Measurements from ENCODE around the gene BANF1. TPM values are rescaled to one million over a fixed set of nuclear protein-coding genes. Genes with fewer than 3 reads are reported as not detected.

The BANF1 gene
- polyA plus RNA-seq, 1 donor (not counting 4 experiments of a cell fraction or from before 2014, with no cell fraction given): 154 TPM

GRCh38 chr11:65997286-65997685 is 5.0 kb upstream of the BANF1 start:
- Histone ChIP-seq H3K27me3 (ENCODE audit: control insufficient read depth, extremely low read depth, insufficient read depth, low read length) (no peaks in the 10 kb centered on the region), H3K27ac (ENCODE audit: control insufficient read depth, insufficient read depth, low read length) (no peak overlapping the region), H3K9me3 (ENCODE audit: control insufficient read depth, low read depth, low read length) (no peaks in the 10 kb centered on the region), H3K4me2 (ENCODE audit: control insufficient read depth, extremely low read depth, insufficient read depth, low read depth, low read length) (no peak overlapping the region), H3K9me1 (ENCODE audit: control insufficient read depth, extremely low read depth, insufficient read depth, low read length) (peaks cover 2% of the 10 kb centered on the region), H3K9ac (ENCODE audit: control insufficient read depth, extremely low read depth, insufficient read depth, low read length) (no peak overlapping the region), H3K4me3 (ENCODE audit: control insufficient read depth in 2 of 3, extremely low read depth in 1 of 3, insufficient read depth in 2 of 3, low read depth in 1 of 3, low read length in 3 of 3) (no peak overlapping the region), H3K79me2 (ENCODE audit: control insufficient read depth, insufficient read depth, low read length) (peaks cover 31% of the 10 kb centered on the region), H3K36me3 (ENCODE audit: control insufficient read depth in 2 of 2, extremely low read depth in 1 of 2, insufficient read depth in 2 of 2, low read length in 2 of 2) (peaks cover 27 to 31% of the 10 kb centered on the region in 2 experiments), H2AFZ (ENCODE audit: control insufficient read depth, low read length) (no peak overlapping the region), H3K4me1 (ENCODE audit: control insufficient read depth, extremely low read depth, insufficient read depth, low read length) (peaks cover 5% of the 10 kb centered on the region), H4K20me1 (ENCODE audit: control insufficient read depth, extremely low read depth, insufficient read depth, low read length) (peaks cover 4% of the 10 kb centered on the region)
- TF ChIP-seq EZH2 (IDR thresholded peaks at IDR 0.05; ENCODE audit: low read length): no peak
- TF ChIP-seq CTCF (optimal IDR thresholded peaks at IDR 0.05 in 1 of 3, IDR thresholded peaks at IDR 0.05 in 1 of 3, conservative IDR thresholded peaks at IDR 0.05 in 1 of 3; ENCODE audit: extremely low read depth in 1 of 3, insufficient read depth in 2 of 3, low read length in 3 of 3): no peak
- FAIRE-seq: no peak
- DNase-seq (ENCODE audit: low read depth, low spot score): no peak
- dilution Hi-C loops (cut with MboI; ENCODE audit: extremely low pct_ligation_motif_present, low sequenced_read_pairs): no loop called here

- H4K20me1 ChIP-seq (ENCODE audit: control insufficient read depth, extremely low read depth, insufficient read depth, low read length): peaks cover 4% of the 10 kb centered on the region
- peak overlapping the region; percentile 96 for H3K9ac ChIP-seq (ENCODE audit: control insufficient read depth, extremely low read depth, insufficient read depth, low read length)
- H2AFZ ChIP-seq (ENCODE audit: control insufficient read depth, low read length): peak overlapping the region; percentile 97
- peaks cover 47% of the 10 kb centered on the region for H3K79me2 ChIP-seq (ENCODE audit: control insufficient read depth, insufficient read depth, low read length)
- no peaks in the 10 kb centered on the region for H3K9me3 ChIP-seq (ENCODE audit: control insufficient read depth, low read depth, low read length)
- peak overlapping the region; percentile 91 for H3K27ac ChIP-seq (ENCODE audit: control insufficient read depth, insufficient read depth, low read length)
- peak overlapping the region; percentile 92 to 100 (median 100) for H3K4me3 ChIP-seq (ENCODE audit: control insufficient read depth in 2 of 3, extremely low read depth in 1 of 3, insufficient read depth in 2 of 3, low read depth in 1 of 3, low read length in 3 of 3)
- H3K4me2 ChIP-seq (ENCODE audit: control insufficient read depth, extremely low read depth, insufficient read depth, low read depth, low read length): peak overlapping the region; percentile 90
- peaks cover 25 to 28% of the 10 kb centered on the region in 2 experiments for H3K36me3 ChIP-seq (ENCODE audit: control insufficient read depth in 2 of 2, extremely low read depth in 1 of 2, insufficient read depth in 2 of 2, low read length in 2 of 2)
- H3K27me3 ChIP-seq (ENCODE audit: control insufficient read depth, extremely low read depth, insufficient read depth, low read length): no peaks in the 10 kb centered on the region
- DNase-seq (ENCODE audit: low read depth, low spot score) (no peak), FAIRE-seq (no peak)
- peaks cover 14% of the 10 kb centered on the region for H3K4me1 ChIP-seq (ENCODE audit: control insufficient read depth, extremely low read depth, insufficient read depth, low read length)
- TF ChIP-seq CTCF (optimal IDR thresholded peaks at IDR 0.05 in 1 of 3, IDR thresholded peaks at IDR 0.05 in 1 of 3, conservative IDR thresholded peaks at IDR 0.05 in 1 of 3; ENCODE audit: extremely low read depth in 1 of 3, insufficient read depth in 2 of 3, low read length in 3 of 3) (peak in 1 of 3 experiments; percentile 36), EZH2 (IDR thresholded peaks at IDR 0.05; ENCODE audit: low read length) (no peak)
- dilution Hi-C loops (cut with MboI; ENCODE audit: extremely low pct_ligation_motif_present, low sequenced_read_pairs): no loop called here
- H3K9me1 ChIP-seq (ENCODE audit: control insufficient read depth, extremely low read depth, insufficient read depth, low read length): peaks cover 2% of the 10 kb centered on the region
These were observed 434 bp downstream of the BANF1 start for GRCh38 chr11:66002648-66003225.

Data from keratinocyte (primary cell).